NB4 (cell line): ENCODE data around the gene FCAMR.

ENCODE experiments used
- DNase-seq: peaks from one replicate; pipeline ENCODE4 v3.0.0; 2010; ENCODE audit warnings: low read depth
- H3K4me3 ChIP-seq: one replicate; pipeline ENCODE4 v1.5.1; 2011; ENCODE audit warnings: mild to moderate bottlenecking, low read depth, low read length, moderate library complexity
- MAX ChIP-seq: IDR thresholded peaks from 2 replicates; pipeline ENCODE4 v1.6.1; 2011; ENCODE audit warnings: low read depth, low read length
- MYC ChIP-seq: IDR thresholded peaks from 2 replicates; pipeline ENCODE4 v1.6.1; 2011; ENCODE audit warnings: low read depth, low read length
- POLR2A ChIP-seq: IDR thresholded peaks from 2 replicates; pipeline ENCODE4 v1.6.1; 2011; ENCODE audit warnings: mild to moderate bottlenecking; ENCODE audit not compliant: insufficient read length; ENCODE audit errors: extremely low read depth
- TF ChIP-seq, protein P1 (sequence below): IDR thresholded peaks from one replicate; pipeline ENCODE4 v1.5.1; 2012; ENCODE audit warnings: low read depth, low read length

The FCAMR gene

DNA sequence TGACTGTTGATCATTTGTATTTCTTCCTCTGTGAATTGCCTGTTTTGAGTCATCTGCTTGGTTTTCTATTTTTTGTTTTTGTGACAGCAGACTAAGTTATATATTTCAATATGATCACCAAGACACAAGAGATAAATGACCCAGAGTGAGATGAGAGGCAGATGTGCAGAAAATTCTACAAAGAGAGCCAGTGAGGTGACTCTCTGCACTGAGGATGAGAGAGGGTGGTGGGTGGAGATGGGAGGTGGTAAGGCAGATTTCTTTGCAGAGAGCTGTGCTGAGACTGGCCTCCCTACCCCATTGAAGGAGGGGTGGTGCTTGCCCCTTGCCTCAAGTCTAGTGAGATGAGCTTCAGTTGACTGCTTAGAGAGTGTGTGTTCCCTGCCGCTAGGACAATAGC is 17.6 kb upstream of the FCAMR start:
- TF ChIP-seq MAX: no peak
- TF ChIP-seq POLR2A: no peak
- no peak for TF ChIP-seq MYC
- TF ChIP-seq, protein P1, sequence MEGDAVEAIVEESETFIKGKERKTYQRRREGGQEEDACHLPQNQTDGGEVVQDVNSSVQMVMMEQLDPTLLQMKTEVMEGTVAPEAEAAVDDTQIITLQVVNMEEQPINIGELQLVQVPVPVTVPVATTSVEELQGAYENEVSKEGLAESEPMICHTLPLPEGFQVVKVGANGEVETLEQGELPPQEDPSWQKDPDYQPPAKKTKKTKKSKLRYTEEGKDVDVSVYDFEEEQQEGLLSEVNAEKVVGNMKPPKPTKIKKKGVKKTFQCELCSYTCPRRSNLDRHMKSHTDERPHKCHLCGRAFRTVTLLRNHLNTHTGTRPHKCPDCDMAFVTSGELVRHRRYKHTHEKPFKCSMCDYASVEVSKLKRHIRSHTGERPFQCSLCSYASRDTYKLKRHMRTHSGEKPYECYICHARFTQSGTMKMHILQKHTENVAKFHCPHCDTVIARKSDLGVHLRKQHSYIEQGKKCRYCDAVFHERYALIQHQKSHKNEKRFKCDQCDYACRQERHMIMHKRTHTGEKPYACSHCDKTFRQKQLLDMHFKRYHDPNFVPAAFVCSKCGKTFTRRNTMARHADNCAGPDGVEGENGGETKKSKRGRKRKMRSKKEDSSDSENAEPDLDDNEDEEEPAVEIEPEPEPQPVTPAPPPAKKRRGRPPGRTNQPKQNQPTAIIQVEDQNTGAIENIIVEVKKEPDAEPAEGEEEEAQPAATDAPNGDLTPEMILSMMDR: no peak
- H3K4me3 ChIP-seq: no peak overlapping the region

GRCh38 chr1:206986885-206987284 is 16.6 kb upstream of the FCAMR start:
- TF ChIP-seq, protein P1: no peak
- TF ChIP-seq MYC: no peak
- TF ChIP-seq POLR2A: no peak
- TF ChIP-seq MAX: no peak
- H3K4me3 ChIP-seq: no peak overlapping the region
- no peak for DNase-seq

More for the DNA sequence above, 17.6 kb upstream of the FCAMR start:
- DNase-seq: no peak

GRCh38 chr1:206986402-206986801 is 16.1 kb upstream of the FCAMR start:
- DNase-seq: no peak
- TF ChIP-seq POLR2A (no peak), MAX (no peak), MYC (no peak)
- TF ChIP-seq, protein P1: no peak
- no peak overlapping the region for H3K4me3 ChIP-seq

- H3K4me3 ChIP-seq: no peak overlapping the region
- TF ChIP-seq POLR2A: no peak
- no peak for TF ChIP-seq MYC
- TF ChIP-seq, protein P1: no peak
- no peak for TF ChIP-seq MAX
- no peak for DNase-seq
Measured at GRCh38 chr1:206985162-206985749, 15.0 kb upstream of the FCAMR start.

DNA sequence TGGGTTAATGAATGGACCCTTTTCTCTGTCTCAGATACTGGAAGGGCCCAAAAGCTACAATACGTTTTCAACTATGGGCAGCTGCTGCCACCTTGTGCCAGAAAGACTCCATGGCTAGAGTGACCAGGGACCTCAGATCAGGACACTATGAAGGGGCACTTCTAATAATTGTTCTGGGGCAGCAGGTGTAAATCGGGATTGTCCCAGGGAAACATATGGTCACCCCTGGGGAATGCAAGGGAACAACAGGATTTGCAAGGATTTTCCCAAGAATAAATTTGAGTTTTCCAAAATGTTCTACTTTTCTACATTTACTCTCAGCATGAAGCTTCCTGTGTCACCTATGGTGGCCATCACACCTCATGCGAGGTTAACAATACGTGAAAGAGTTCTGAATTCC is 12.0 kb upstream of the FCAMR start:
- peak; percentile 59 for DNase-seq
- no peak overlapping the region for H3K4me3 ChIP-seq
- TF ChIP-seq, protein P1: peak; percentile 75
- no peak; the same call in 1 of the 2 replicates for TF ChIP-seq MAX

GRCh38 chr1:206979379-206980043 is 9.3 kb upstream of the FCAMR start:
- H3K4me3 ChIP-seq: no peak overlapping the region
- TF ChIP-seq POLR2A (no peak), MAX (no peak)
- TF ChIP-seq, protein P1: peak; percentile 62
- peak; percentile 34 for DNase-seq
